H1 (cell line): ENCODE data around the gene ARPP21. TPM values are rescaled to one million over a fixed set of nuclear protein-coding genes. Genes with fewer than 3 reads are reported as not detected.

Source experiments
- CHD7 ChIP-seq: fragments of 300-600 bp; sonication (generic); IDR thresholded peaks from 2 replicates; pipeline ENCODE4 v1.7.1; 2012; ENCODE audit warnings: low read length, moderate library complexity, mild to moderate bottlenecking, inconsistent platforms; ENCODE audit not compliant: insufficient replicate concordance
- RNF2 ChIP-seq: fragments of 200-900, 300-1000 bp; sonication (generic); IDR thresholded peaks from 2 replicates; pipeline ENCODE4 v1.7.1; 2016; ENCODE audit warnings: borderline replicate concordance, low read depth, mild to moderate bottlenecking, antibody characterized with exemption, low read length; ENCODE audit not compliant: poor library complexity, severe bottlenecking; ENCODE audit errors: missing control alignments
- polyA plus RNA-seq, 7 experiments: library from polyadenylated mRNA; depleted of rRNA in 3 of 7; stranded (reverse) in 5 of 7; unstranded in 2 of 7; fragments of >200 nt in 5 of 7; fragments of 200-250 nt in 2 of 7; gene quantifications; 1 replicate in 5 of 7; 2 replicates in 1 of 7; 4 replicates in 1 of 7; pipeline versions ENCODE4 v1.2.1 to v1.2.3, GENCODE V29; 2011 to 2013; ENCODE audit warnings: missing spikeins in 2 of 7, mixed read lengths in 2 of 7
- total RNA-seq: library from RNA; stranded (reverse); fragmentation: NEBNext Ultra II Directional; extraction: Animal tissue kit (Norgen Biotek cat#: 25700); gene quantifications from 2 replicates; pipeline ENCODE4 v1.2.1, GENCODE V29; 2021

The ARPP21 gene
- total and polyA plus RNA-seq, 2 of the 8 experiments (the other 6 are each of a cell fraction or from before 2014, with no cell fraction given), result not detected

- no peak for TF ChIP-seq CHD7
- TF ChIP-seq RNF2, result no peak
Measured at GRCh38 chr3:35601959-35602358, 37.4 kb upstream of the ARPP21 start (continued).
